Measurements from ENCODE around the gene KHDC1.
"Not testable (repeated sequence)": the region's sequence is repeated elsewhere in the genome, so short reads cannot be mapped to it uniquely, and the experiment has no call there.

Gene KHDC1

GRCh38 chr6:73262671-73263569, at the start of gene KHDC1:
Gene KHDC1, minus strand, starts transcription at chr6:73263196. Its CDS starts 20,679 bp downstream, at chr6:73242517.
- peak; percentile 26 to 32 for DNase-seq (ENCODE audit: low read depth in 2 of 2)

GRCh38 chr6:73310503-73310845, 47.5 kb upstream of the KHDC1 start:
- not testable (repeated sequence) for DNase-seq (ENCODE audit: low read depth in 2 of 2)

- peak; percentile 12 to 23 for DNase-seq (ENCODE audit: low read depth in 2 of 2)
Observed at GRCh38 chr6:73309785-73310502, 46.9 kb upstream of the KHDC1 start.

- DNase-seq (ENCODE audit: low read depth in 2 of 2): no peak
Observed at GRCh38 chr6:73309535-73309784, 46.5 kb upstream of the KHDC1 start.

- DNase-seq (ENCODE audit: low read depth in 2 of 2): no peak
Observed at GRCh38 chr6:73308712-73309534, 45.9 kb upstream of the KHDC1 start.

DNA sequence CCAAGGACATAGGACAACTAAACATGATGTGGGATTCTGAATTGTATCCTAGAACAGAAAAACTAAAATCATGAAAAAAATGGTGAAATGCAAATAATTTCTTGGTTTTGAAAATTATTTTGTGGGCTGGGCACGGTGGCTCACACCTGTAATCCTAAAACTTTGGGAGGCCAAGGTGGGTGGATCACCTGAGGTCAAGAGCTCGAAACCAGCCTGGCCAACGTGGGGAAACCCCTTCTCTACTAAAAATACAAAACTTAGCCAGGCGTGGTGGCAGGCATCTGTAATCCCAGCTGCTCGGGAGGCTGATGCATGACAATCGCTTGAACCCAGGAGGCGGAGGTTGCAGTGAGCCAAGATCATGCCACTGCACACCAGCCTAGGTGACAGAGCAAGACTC, 40.8 kb upstream of the KHDC1 start:
- not testable (repeated sequence) for DNase-seq (ENCODE audit: low read depth in 2 of 2)

DNA sequence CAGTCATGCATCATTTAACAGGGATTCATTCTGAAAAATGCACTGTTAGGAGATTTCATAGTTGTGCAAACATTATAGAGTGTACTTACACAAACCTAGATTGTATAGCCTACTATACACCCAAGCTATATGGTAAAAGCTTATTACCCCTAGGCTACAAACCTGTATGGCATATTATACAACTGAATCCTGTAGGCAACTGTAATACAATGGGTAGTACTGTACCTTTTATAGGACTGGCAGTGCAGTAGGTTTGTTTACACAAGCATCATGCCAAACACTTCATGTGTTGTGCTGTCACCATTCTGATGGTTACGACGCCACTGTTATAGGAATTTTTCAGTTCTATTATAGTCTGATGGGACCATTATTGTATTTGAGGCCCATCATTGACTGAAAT, 39.3 kb upstream of the KHDC1 start:
- no peak for DNase-seq (ENCODE audit: low read depth in 2 of 2)

GRCh38 chr6:73299151-73299971, 36.4 kb upstream of the KHDC1 start:
- no peak for DNase-seq (ENCODE audit: low read depth in 2 of 2)

- DNase-seq (ENCODE audit: low read depth in 2 of 2): no peak
Observed at GRCh38 chr6:73293331-73293730, 30.3 kb upstream of the KHDC1 start.

DNA sequence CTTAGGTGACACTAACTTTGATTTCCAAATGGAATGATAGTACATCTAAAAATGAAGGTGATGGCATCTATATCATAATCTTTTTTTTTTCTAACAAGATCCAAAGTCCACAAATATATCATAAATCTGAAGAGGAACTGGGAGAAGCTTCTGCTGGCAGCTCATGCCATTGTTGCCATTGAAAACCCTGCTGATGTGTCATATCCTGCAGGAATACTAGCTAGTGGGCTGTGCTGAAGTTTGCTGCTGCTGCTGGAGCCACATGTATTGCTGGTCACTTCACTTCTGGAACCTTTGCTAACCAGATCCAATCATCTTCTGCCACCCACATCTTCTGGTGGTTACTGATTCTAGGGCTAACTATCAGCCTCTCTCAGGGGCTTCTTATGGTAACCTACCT, 27.4 kb upstream of the KHDC1 start:
- no peak for DNase-seq (ENCODE audit: low read depth in 2 of 2)

GRCh38 chr6:73286752-73287151, 23.8 kb upstream of the KHDC1 start:
- no peak for DNase-seq (ENCODE audit: low read depth in 2 of 2)

DNA sequence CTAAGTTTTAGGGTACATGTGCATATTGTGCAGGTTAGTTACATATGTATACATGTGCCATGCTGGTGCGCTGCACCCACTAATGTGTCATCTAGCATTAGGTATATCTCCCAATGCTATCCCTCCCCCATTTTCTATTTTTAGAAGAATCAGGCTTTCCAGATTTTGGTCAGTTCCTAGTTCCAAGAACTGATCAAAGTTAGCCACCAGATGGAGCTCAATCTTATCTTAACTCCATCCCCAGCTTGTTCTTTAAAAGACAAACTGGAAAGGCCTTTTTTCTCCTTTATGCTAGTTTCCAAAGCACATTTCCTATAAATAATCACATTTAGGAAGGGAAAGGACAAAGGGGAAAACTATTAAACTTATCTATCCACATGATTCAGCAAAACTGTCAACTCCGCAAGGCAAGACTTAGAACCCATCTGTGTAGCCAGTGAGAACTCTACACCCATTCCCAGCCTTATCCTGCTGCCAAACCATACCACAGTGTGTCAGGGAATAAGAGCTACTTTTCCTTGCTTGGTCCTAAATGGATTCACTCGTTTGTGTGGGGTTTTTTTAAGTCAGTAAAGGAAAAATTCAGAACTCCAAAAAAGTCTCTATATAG, 22.8 kb upstream of the KHDC1 start:
- DNase-seq (ENCODE audit: low read depth in 2 of 2): no peak

GRCh38 chr6:73282871-73283270, 19.9 kb upstream of the KHDC1 start:
- no peak for DNase-seq (ENCODE audit: low read depth in 2 of 2)

DNA sequence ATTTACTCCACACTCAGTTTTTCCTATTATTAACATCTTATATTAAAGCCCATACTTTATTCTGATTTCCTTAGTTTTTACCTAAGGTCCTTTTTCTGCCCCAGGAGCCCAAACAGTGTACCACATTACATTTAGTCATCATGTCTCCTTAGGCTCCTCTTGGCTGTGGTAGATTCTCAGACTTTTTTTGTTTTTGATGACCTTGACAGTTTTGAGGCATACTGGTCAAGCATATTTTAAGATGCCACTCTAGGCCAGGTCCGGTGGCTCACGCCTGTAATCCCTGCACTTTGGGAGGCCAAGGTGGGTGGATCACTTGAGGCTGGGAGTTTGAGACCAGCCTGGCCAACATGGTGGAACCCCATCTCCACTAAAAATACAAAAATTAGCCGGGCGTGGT, 18.7 kb upstream of the KHDC1 start:
- DNase-seq (ENCODE audit: low read depth in 2 of 2): not testable (repeated sequence)

DNA sequence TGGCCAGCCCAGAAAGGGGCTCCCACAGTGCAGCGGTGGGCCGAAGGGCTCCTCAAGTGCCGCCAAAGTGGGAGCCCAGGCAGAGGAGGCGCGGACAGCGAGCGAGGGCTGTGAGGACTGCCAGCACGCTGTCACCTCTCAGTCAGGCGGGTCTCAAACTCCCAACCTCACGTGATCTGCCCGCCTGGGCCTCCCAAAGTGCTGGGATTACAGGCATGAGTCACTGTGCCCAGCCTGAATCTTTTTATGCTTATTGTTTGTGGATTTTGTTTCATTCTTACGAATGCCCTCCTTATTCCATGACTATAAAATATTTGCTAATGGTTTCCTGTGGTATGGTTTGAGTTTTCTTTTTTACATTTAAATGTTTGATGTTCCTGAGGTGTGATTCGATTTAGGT, 6.3 kb upstream of the KHDC1 start:
- not testable (repeated sequence) for DNase-seq (ENCODE audit: low read depth in 2 of 2)

DNA sequence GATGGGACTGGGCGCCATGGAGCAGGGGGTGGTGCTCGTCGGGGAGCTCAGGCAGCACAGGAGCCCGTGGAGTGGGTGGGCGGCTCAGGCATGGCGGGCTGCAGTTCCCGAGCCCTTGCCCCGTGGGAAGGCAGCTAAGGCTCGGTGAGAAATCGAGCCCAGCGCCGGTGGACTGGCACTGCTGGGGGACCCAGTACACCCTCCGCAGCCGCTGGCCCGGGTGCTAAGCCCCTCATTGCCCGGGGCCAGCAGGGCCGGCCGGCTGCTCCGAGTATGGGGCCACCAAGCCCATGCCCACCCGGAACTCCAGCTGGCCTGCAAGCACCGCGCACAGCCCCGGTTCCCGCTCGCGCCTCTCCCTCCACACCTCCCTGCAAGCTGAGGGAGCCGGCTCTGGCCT, 5.9 kb upstream of the KHDC1 start:
- not testable (repeated sequence) for DNase-seq (ENCODE audit: low read depth in 2 of 2)

DNA sequence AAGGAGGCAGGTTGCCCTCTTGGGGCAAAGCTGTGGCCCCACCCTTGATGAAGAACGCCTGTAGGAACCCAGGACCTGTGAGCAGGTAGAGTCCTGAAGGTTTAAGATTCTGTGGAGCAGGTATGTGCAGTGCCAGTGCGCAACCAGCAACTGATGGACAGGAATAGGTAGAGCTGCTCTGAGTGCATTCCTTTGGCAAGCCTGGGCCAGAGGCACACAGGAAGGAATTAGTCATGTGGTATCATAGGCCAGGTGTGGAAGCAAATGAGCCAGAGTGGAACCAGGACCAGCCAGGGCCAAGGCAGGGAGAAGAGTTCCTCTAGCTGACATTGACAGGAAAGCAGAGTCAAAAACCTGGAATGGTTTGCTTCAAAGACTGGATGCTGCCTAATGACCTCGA, 1.4 kb upstream of the KHDC1 start:
- no peak for DNase-seq (ENCODE audit: low read depth in 2 of 2)

DNA sequence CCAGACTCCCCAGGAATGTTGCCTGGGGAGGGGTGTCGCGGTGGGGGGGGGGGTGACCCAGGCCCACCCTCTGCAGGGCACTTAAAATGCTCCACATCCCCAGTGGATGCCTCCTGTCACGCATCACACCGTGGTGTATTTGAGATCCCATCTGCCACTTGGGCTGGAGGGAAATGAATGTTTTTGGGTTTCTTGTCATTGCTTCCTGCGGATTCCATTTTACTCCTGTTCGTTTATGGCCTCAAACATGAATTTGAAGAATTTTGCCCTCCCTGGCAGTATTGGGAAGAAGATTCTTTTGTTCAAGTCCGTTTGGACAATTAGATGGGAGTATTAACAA, 544 bp upstream of the KHDC1 start:
- DNase-seq (ENCODE audit: low read depth in 2 of 2): no peak

DNA sequence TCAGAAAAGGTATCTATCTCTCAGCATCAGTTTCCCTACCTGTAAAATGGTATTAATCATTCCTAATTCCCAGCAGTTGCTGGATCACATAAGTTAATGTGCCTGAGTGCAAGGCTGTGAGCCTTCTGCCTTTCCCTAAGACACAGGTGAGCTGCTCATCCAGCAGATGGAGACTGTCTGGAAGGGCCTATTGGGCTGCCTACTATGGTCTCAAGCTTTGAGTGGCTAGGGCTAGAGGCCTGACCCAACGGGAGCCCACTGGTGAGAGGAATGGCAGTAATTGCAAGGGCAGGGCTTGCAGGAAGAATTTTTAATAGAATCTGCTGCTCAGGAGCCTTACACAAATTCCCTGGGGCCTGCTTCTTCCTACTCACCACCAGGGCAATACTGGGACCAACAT, 4.3 kb downstream of the KHDC1 start:
- DNase-seq (ENCODE audit: low read depth in 2 of 2): no peak

GRCh38 chr6:73254323-73254722, 8.7 kb downstream of the KHDC1 start:
- DNase-seq (ENCODE audit: low read depth in 2 of 2): not testable (repeated sequence)

DNA sequence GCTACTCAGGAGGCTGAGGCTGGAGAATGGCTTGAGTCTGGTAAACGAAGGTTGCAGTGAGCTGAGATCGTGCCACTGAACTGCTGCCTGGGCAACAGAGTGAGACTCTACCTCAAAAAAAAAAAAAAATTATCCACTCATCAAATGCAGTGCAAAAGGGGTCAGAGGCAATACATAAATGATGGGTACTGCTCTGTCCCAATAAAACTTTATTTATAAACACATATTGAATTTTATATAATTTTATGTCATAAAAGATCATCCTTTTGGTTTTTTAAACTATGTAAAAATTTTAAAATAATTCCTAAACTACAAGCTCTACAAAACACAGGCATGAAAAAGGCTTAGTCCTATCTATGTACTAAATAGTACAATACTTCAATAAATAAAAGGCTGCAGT, 10.3 kb downstream of the KHDC1 start:
- DNase-seq (ENCODE audit: low read depth in 2 of 2): no peak

Data from stimulated activated CD8-positive, alpha-beta memory T cell treated with anti-CD3 and anti-CD28 coated beads, Interleukin-7, amount 100 ng/mL, for 1 hour (primary cell).